Measurements from ENCODE around the gene SHMT2. TPM values are rescaled to one million over a fixed set of nuclear protein-coding genes. Genes with fewer than 3 reads are reported as not detected.

The SHMT2 gene
- total RNA-seq, result 205 TPM in 2 replicates

DNA sequence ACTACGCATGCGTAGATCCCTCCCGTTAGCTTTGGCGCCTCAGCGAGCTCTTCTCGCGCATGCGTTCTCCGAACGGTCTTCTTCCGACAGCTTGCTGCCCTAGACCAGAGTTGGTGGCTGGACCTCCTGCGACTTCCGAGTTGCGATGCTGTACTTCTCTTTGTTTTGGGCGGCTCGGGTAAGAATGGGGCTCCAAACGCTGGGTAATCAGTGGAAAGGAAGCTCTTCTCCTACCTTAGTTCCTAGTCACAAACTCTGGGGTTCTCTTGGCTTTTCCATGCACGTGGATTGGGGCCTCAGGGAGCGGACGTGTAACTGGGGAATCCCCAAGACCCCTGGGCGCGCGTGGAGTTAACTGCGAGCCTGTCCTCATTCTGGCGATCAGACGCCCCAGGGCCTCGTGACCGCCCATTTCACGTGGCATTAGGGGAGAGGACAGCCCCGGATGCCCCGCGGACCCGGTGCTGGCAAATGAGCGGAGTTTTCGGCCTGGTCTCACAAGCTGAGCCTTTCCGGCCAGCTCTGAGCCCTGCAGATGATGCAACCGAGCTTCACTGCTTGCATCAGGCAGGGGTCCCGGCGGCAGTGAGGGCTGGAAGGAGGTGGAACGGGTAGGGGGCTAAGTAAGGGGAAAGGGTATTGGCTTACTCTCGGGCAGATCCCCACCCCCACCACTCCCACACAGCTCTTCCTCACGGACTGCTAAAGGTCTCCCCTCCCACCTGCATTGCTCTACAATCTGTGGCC is at the start of gene SHMT2:
TSS of gene SHMT2 (plus strand) at position 78 of the 747 bp plus-strand sequence. CDS start at position 146, 68 bp downstream.

DNA sequence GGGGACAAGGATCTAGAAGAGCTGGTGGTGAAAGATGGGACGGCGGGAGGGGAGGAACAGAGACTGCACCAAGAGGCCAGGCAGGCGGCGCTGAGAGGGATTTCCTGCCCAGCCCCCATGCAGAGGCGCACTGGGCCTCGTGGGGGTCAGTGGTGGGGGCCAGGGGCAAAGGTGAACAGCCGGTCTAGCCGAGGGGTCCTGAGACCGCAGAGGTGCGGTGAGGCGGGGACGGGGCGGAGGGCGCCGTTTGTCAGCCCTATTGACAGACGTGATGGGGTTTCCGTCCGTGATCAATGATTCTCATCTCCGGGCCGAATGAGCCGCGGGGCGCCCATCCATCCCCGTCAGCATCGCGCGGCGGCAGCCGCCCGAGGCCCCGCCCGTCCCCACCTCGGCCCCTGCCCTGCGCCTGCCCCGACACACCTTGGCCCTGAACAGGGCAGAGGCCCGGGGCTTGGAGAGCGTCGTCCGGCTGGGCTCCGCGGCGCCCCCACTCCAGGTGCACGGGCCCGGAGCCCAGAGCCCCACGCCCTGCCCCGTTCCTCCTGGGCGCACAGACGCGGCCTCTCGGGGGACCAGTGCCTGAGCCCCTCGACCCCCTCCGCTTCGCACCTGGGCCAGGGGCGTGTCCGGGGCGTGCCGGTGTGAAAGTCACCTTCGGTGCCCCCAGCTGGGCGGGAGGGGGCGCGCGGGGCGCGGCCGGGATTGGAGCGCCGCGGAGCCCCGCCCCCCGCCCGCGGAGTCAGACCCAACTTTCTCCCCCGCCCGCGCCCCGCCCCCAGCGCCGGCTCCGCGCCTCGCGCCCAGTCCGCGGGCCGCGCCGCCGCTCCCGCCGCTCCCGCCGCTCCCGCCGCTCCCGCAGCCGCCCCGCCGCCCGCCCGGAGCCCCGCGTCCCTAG is 13.2 kb upstream of the SHMT2 start, which contains the start of gene NXPH4:
TSS of gene NXPH4 (plus strand) at position 781 of the 898 bp plus-strand sequence. CDS start 176 bp downstream, outside the sequence.

DNA sequence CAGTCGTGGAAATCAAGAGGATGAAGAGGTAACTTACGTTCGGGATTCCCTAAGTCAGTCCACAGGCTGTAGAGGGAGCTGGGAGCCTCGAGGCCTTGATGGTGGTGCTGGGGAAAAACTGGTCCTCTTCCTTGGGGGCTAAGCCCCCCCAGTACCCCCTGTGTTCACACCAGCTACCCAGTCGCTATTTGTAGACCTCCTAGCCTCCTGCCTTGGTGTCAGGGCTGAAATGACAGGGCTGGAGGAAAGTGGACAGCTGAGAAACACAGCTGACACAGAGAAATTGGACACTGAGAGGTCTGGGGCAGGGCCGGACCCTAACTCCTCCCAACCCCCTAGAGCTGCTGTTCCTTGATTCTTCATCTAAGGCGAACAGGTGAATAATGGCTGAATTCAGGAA is 21.4 kb downstream of the SHMT2 start, which contains the start of gene STAC3:
TSS of gene STAC3 (minus strand) at position 232 of the 400 bp plus-strand sequence. CDS start 1,551 bp downstream, outside the sequence.

Other genes with a start within 250 kb of the SHMT2 start
- 2.0 and 4.4 TPM in 2 replicates for gene ZBTB39, start 223.2 kb upstream of the SHMT2 start, total RNA-seq
- 0.32 TPM in 1 of 2 replicates, not detected in the other for gene TAC3, start 213.2 kb upstream of the SHMT2 start, total RNA-seq
- not detected in 2 replicates for gene MYO1A, start 179.6 kb upstream of the SHMT2 start, total RNA-seq
- 2.0 and 4.9 TPM in 2 replicates for gene NEMP1, start 150.9 kb upstream of the SHMT2 start, total RNA-seq
- gene NAB2, start 140.6 kb upstream of the SHMT2 start, total RNA-seq, result 39.7 and 40.6 TPM in 2 replicates
- 100 and 101 TPM in 2 replicates for gene STAT6, start 118.3 kb upstream of the SHMT2 start, total RNA-seq
- gene LRP1, start 101.2 kb upstream of the SHMT2 start, total RNA-seq, result 236 and 285 TPM in 2 replicates
- not detected in 2 replicates for gene LRP1-AS, start 82.1 kb upstream of the SHMT2 start, total RNA-seq
- 13.7 and 23.3 TPM in 2 replicates for gene NXPH4, start 12.9 kb upstream of the SHMT2 start, total RNA-seq
- not detected in 2 replicates for gene STAC3, start 21.5 kb downstream of the SHMT2 start, total RNA-seq
- gene R3HDM2, start 201.3 kb downstream of the SHMT2 start, total RNA-seq, result 15.2 and 18.1 TPM in 2 replicates
- gene INHBC, start 205.1 kb downstream of the SHMT2 start, total RNA-seq, result not detected in 2 replicates
- gene INHBE, start 225.6 kb downstream of the SHMT2 start, total RNA-seq, result 0.36 and 1.1 TPM in 2 replicates
- not detected in 2 replicates for gene GLI1, start 230.1 kb downstream of the SHMT2 start, total RNA-seq

All from cardiac atrium fibroblast (primary cell).